ENCODE data around the gene IGLL5.

IGLL5 gene

GRCh38 chr22:22893077-22893805, 5.6 kb downstream of the IGLL5 start:
- no peak overlapping the region for H3K4me3 ChIP-seq (ENCODE audit: low read depth, low read length)
- DNase-seq (ENCODE audit: low read depth): no peak
- TF ChIP-seq CTCF (IDR thresholded peaks at IDR 0.05; ENCODE audit: control insufficient read depth, extremely low read depth, insufficient read depth): no peak

- DNase-seq (ENCODE audit: low read depth): no peak
- H3K4me3 ChIP-seq (ENCODE audit: low read depth, low read length): no peak overlapping the region
- no peak for TF ChIP-seq CTCF (IDR thresholded peaks at IDR 0.05; ENCODE audit: control insufficient read depth, extremely low read depth, insufficient read depth)
Observed at GRCh38 chr22:22893891-22894739, 6.5 kb downstream of the IGLL5 start.

- TF ChIP-seq CTCF (IDR thresholded peaks at IDR 0.05; ENCODE audit: control insufficient read depth, extremely low read depth, insufficient read depth): no peak
- H3K4me3 ChIP-seq (ENCODE audit: low read depth, low read length): no peak overlapping the region
- no peak for DNase-seq (ENCODE audit: low read depth)
Observed at GRCh38 chr22:22894740-22895731, 7.4 kb downstream of the IGLL5 start.

- no peak for DNase-seq (ENCODE audit: low read depth)
- no peak overlapping the region for H3K4me3 ChIP-seq (ENCODE audit: low read depth, low read length)
- no peak for TF ChIP-seq CTCF (IDR thresholded peaks at IDR 0.05; ENCODE audit: control insufficient read depth, extremely low read depth, insufficient read depth)
Observed at GRCh38 chr22:22895776-22896445, 8.3 kb downstream of the IGLL5 start.

GRCh38 chr22:22896601-22897000, 9.0 kb downstream of the IGLL5 start:
- DNase-seq (ENCODE audit: low read depth): no peak
- TF ChIP-seq CTCF (IDR thresholded peaks at IDR 0.05; ENCODE audit: control insufficient read depth, extremely low read depth, insufficient read depth): no peak
- H3K4me3 ChIP-seq (ENCODE audit: low read depth, low read length): no peak overlapping the region

GRCh38 chr22:22897091-22897490, 9.5 kb downstream of the IGLL5 start:
- no peak for TF ChIP-seq CTCF (IDR thresholded peaks at IDR 0.05; ENCODE audit: control insufficient read depth, extremely low read depth, insufficient read depth)
- no peak for DNase-seq (ENCODE audit: low read depth)
- no peak overlapping the region for H3K4me3 ChIP-seq (ENCODE audit: low read depth, low read length)
